ENCODE results near the gene C12orf57. TPM values are rescaled to one million over a fixed set of nuclear protein-coding genes. Genes with fewer than 3 reads are reported as not detected.
A peak's percentile ranks its signal among the peaks of the same experiment; 100 is the strongest.

The C12orf57 gene
- total RNA-seq, 1 donor from 2014 or later, result 135 TPM

- peak; percentile 95 for DNase-seq
These were observed 21.3 kb downstream of the C12orf57 start for GRCh38 chr12:6965026-6965661.

DNA sequence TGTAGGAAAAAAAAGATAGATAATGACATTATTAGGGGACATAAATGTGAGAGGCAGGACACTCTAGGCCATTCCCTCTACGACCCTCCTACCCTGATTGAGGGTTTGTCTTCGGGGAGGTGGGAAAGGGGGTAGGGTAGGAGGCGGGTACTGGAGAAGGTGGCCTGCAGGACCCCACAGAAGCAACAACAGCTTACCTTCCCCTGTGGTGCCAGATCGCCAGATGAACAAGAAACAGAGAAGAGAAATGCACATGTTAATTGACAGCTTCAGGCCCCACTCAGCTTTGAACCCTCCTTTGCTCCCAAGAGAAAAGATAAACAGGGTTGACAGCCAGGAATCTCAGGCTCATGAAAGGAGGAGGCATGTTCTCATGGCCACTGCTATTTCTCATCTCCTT, 21.9 kb downstream of the C12orf57 start:
- DNase-seq, result no peak

- DNase-seq, result no peak
These were observed 22.5 kb downstream of the C12orf57 start for GRCh38 chr12:6966351-6966750.

DNA sequence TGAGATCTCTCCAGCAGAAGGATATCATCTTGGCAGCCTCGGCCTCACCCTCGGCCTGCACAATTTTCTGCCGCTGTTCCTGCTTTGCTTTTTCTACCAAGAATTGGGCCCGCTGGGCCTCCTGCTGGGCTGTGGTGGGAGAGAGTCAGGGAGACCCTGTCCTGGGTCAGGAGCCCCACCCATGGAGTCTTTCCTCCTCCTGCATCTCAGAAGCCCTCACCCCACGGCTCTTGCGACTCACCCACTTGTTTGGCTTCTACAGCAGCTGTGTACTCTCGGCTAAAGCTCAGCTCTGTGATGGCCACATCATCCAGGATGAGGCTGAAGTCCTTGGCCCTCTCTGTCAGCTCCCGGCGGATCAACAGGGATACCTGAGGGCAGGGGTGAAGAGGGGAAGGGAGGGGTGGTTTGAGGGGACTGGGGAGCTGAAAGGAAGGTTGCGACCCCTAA, 23.9 kb downstream of the C12orf57 start:
- DNase-seq, result no peak

DNA sequence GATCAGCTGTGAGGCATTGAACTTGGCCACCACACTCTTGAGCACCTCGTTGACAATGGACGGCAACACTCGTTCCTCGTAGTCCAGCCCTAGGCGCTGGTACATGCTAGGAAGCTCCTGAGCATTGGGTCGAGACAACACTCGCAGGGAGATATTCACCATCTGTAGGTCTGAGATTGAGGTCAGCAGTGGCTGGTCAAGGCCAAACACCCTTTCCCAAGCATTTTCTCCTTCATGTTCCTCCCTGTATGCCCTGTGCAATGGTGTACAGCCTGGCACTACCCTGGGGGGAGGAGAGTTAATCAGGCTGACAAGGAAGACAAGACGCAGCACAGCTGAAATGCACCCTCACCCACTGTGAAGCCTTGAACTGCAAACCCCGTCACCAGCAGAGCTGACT, 24.6 kb downstream of the C12orf57 start:
- no peak for DNase-seq

DNA sequence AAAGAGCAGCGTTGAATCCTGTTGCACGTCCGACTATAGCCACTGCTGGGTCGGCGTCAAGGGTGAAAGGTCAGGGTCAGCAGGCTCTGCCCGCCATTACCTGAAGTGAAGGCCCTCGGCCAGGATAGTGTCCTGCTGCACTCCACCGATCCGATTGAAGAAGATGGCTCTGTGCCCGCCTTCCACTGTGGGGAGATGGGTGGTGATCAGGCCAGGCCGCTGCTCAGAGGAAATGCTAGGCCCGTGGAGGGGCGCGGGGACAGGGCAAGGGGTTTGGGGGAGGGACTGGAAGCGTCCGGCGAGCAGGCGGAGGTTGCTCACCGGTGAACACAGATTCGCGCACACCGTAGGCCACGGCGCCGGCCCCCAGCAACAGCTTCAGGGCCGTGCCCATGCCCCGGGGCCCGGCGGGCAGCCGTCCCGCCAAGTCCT, 26.3 kb downstream of the C12orf57 start:
- no peak for DNase-seq

DNA sequence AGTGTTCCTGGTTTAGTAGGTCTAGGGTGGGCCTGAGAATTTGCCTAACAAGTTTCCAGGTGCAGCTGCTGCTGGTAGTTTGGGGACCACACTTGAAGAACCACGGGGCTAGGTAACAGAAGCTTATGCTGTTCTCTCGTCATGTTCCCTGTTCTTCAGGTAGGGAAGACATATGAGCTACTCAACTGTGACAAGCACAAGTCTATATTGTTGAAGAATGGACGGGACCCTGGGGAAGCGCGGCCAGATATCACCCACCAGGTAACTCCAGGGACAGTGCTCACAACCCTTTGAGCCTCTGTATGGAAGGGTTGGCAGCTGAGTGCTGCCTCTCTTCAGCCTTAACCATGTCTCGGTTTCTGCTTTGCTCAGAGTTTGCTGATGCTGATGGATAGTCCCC, 30.4 kb downstream of the C12orf57 start:
- DNase-seq, result no peak

GRCh38 chr12:6975297-6976032, 31.6 kb downstream of the C12orf57 start:
- DNase-seq, result no peak

- DNase-seq, result no peak
These were observed 33.8 kb downstream of the C12orf57 start for GRCh38 chr12:6977653-6978052.

- DNase-seq, result no peak
These were observed 34.4 kb downstream of the C12orf57 start for GRCh38 chr12:6978188-6978587.

- DNase-seq, result no peak
These were observed 34.8 kb downstream of the C12orf57 start for GRCh38 chr12:6978611-6979011.

- DNase-seq, result no peak
These were observed 35.2 kb downstream of the C12orf57 start for GRCh38 chr12:6979021-6979420.

DNA sequence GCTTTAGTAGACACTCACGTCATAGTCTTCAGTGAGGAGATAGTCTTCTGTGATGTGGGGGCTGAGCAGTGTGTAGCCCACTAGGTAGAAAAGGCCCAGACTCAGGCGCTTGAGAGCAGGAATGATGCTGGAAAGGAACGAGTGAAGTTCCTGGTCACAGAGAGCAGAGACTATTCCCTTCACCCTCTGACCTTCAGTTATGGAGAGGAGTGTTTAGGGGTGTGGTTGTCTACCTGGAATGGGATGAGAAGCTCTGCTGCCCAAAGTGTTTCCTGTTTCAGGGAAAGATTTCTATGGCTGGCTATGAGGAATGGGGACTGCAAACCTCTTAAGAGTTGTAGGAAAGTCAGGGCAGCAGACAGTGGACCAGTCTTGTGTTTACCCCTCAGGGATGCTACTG, 35.6 kb downstream of the C12orf57 start:
- no peak for DNase-seq

DNA sequence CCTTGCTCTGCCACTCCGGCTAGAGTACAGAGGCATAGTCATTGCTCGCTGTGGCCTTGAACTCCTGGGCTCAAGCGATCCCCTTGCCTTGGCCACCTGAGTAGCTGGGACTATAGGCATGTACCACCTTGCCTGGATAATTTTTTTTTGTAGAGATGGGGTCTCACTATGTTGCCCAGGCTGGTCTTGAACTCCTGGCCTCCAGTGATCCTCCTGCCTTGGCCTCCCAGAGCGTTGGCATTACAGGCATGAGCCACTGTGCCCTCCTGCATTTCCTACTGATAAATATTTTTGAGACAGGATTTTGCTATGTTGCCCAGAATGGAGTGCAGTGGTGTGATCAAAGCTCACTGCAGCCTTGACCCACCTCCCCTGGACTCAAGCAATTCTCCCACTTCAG, 36.3 kb downstream of the C12orf57 start:
- no peak for DNase-seq

- no peak for DNase-seq
These were observed 36.9 kb downstream of the C12orf57 start for GRCh38 chr12:6980740-6981139.

- no peak for DNase-seq
These were observed 37.6 kb downstream of the C12orf57 start for GRCh38 chr12:6981152-6982052.

DNA sequence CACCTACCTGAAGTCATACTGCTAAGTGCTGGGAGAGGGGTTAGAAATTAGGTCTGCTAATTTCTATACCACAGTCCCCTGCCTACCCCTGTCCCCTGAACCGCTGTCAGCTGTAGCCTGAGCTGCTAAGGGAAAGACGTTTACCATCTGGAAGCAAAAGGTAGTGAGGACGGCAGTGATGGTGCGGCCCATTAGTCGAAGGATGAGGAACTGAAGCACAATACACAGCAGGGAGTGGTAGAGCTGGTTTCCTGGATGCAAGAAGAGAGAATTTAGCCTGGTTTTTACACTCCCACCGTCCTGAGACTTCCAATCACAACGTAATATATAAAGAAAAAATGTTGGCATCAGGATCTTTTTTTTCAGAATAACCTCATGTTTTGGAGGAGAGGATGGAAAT, 38.7 kb downstream of the C12orf57 start:
- no peak for DNase-seq

- DNase-seq, result peak; percentile 62
These were observed 44.2 kb downstream of the C12orf57 start for GRCh38 chr12:6987956-6988553.
